ENCODE results near the gene HDAC7. TPM values are rescaled to one million over a fixed set of nuclear protein-coding genes. Genes with fewer than 3 reads are reported as not detected.

Gene HDAC7
- total and polyA plus RNA-seq, 8 donors = 22.8 to 313 (median 46.8) TPM

- WGBS, 5 donors = 23 to 35% (median 33%) methylated on average over 16 to 17 of the region's 17 CpGs
- peak overlapping the region; percentile 95 to 99 (median 98) for H3K27ac ChIP-seq
- TF ChIP-seq POLR2A (IDR thresholded peaks at IDR 0.05) (no peak), POLR2AphosphoS5 (IDR thresholded peaks at IDR 0.05) (peak; percentile 65 to 84 (median 82))
- no peaks in the 10 kb centered on the region for H3K9me3 ChIP-seq
- peak; percentile 72 to 95 for DNase-seq
- H3K27me3 ChIP-seq = no peaks in the 10 kb centered on the region
- intact Hi-C loops (cut with DNase I; ENCODE audit: low total_unique reads) = no loop called here
- peak overlapping the region; percentile 58 to 84 (median 68) for H3K4me3 ChIP-seq
- H3K4me1 ChIP-seq = peaks cover 80 to 90% (median 87%) of the 10 kb centered on the region in 4 donors
- H3K36me3 ChIP-seq = no peaks in the 10 kb centered on the region
Measured at GRCh38 chr12:47820631-47821345, 1.1 kb upstream of the HDAC7 start.

GRCh38 chr12:47819138-47819895 is 386 bp downstream of the HDAC7 start:
- TF ChIP-seq EP300 (IDR thresholded peaks at IDR 0.05) (no peak), POLR2AphosphoS5 (IDR thresholded peaks at IDR 0.05) (peak in 2 of 3 donors; percentile 23 to 28), POLR2A (IDR thresholded peaks at IDR 0.05) (no peak), CTCF (IDR thresholded peaks at IDR 0.05) (no peak)
- Histone ChIP-seq H3K27me3 (no peaks in the 10 kb centered on the region), H3K9me3 (no peaks in the 10 kb centered on the region), H3K27ac (peak overlapping the region; percentile 95 to 99 (median 98)), H3K36me3 (no peaks in the 10 kb centered on the region), H3K4me3 (peak overlapping the region; percentile 58 to 84 (median 68)), H3K4me1 (peaks cover 80 to 90% (median 87%) of the 10 kb centered on the region in 4 donors)
- WGBS, 5 donors = 1 to 2% (median 1%) methylated on average over 23 to 77 of the region's 77 CpGs
- intact Hi-C loops (cut with DNase I; ENCODE audit: low total_unique reads) = no loop called here
- peak; percentile 49 to 84 for DNase-seq

- Histone ChIP-seq H3K27ac (peak overlapping the region; percentile 95 to 99 (median 98)), H3K4me3 (peak overlapping the region; percentile 58 to 84 (median 68)), H3K36me3 (no peaks in the 10 kb centered on the region), H3K9me3 (no peaks in the 10 kb centered on the region), H3K27me3 (no peaks in the 10 kb centered on the region), H3K4me1 (peaks cover 80 to 90% (median 87%) of the 10 kb centered on the region in 4 donors)
- DNase-seq = peak in 1 of 2 donors; percentile 66
- intact Hi-C loops (cut with DNase I; ENCODE audit: low total_unique reads) = no loop called here
- 10 to 35% (median 30%) methylated on average over 11 to 23 of the region's 23 CpGs for whole genome bisulfite sequencing, 5 donors
- TF ChIP-seq CTCF (IDR thresholded peaks at IDR 0.05) (no peak), POLR2A (IDR thresholded peaks at IDR 0.05) (no peak), POLR2AphosphoS5 (IDR thresholded peaks at IDR 0.05) (no peak), EP300 (IDR thresholded peaks at IDR 0.05) (no peak)
Measured at GRCh38 chr12:47818467-47819137, 1.1 kb downstream of the HDAC7 start.

- Histone ChIP-seq H3K4me3 (peak overlapping the region; percentile 58 to 84 (median 68)), H3K36me3 (no peaks in the 10 kb centered on the region), H3K4me1 (peaks cover 80 to 90% (median 87%) of the 10 kb centered on the region in 4 donors), H3K27ac (peak overlapping the region in 4 of 5 donors; percentile 97 to 99 (median 98)), H3K27me3 (no peaks in the 10 kb centered on the region), H3K9me3 (no peaks in the 10 kb centered on the region)
- no peak for TF ChIP-seq POLR2AphosphoS5 (IDR thresholded peaks at IDR 0.05)
- no peak for TF ChIP-seq EP300 (IDR thresholded peaks at IDR 0.05)
- TF ChIP-seq CTCF (IDR thresholded peaks at IDR 0.05) = no peak
- TF ChIP-seq POLR2A (IDR thresholded peaks at IDR 0.05) = no peak
- 43 to 70% (median 66%) methylated on average over 3 of the region's 3 CpGs for WGBS, 5 donors
- DNase-seq = no peak
- intact Hi-C loops (cut with DNase I; ENCODE audit: low total_unique reads) = no loop called here
Measured at GRCh38 chr12:47818007-47818376, 1.7 kb downstream of the HDAC7 start.
